ENCODE measurements around the gene CTXND2.

Gene CTXND2

DNA sequence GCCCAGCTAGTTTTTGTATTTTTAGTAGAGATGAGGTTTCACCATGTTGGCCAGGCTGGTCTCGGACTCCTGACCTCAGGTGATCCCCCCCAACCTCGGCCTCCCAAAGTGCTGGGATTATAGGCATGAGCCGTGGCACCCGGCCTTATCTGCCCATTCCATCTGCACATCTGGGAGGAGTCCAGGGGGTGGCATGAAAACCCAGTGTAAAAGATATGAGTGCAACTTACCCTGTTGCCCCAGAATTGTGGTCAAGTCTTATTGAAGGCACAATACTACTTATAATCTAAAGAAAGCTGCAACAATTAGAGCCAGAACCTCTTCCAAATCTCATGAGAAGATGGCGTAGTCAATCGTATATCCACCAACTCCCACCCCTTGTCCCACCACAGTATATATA, 18.4 kb downstream of the CTXND2 start:
- Histone ChIP-seq H3K27me3 (no peaks in the 10 kb centered on the region), H3K36me3 (no peaks in the 10 kb centered on the region), H3K9me3 (peaks cover under 1% of the 10 kb centered on the region), H3K4me3 (ENCODE audit: low read depth, low read length) (no peak overlapping the region), H3K4me1 (no peaks in the 10 kb centered on the region)
- DNase-seq: no peak
- no peak for TF ChIP-seq CTCF (IDR thresholded peaks at IDR 0.05; ENCODE audit: low read depth, low read length)

DNA sequence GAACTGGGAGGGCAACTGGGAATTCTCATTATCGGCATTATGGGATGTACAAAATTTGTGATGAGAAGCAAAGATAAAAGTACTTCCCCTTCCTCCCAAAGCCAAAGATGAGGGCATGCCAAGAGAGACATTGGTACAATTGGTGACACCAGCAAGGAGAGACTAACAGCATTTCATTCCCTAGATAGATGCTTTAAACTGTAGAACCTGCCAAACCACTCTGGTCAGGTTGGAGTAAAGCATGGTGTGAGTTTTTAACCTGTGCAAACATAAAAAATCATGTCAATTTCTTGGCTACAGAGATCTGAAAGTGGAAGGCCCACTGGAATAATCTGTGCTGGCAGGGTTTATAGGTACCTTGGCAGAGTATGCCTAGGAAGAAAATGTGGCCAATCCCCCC, 19.4 kb downstream of the CTXND2 start:
- H3K36me3 ChIP-seq: no peaks in the 10 kb centered on the region
- H3K4me1 ChIP-seq: no peaks in the 10 kb centered on the region
- TF ChIP-seq CTCF (IDR thresholded peaks at IDR 0.05; ENCODE audit: low read depth, low read length): no peak
- DNase-seq: no peak
- no peaks in the 10 kb centered on the region for H3K27me3 ChIP-seq
- no peaks in the 10 kb centered on the region; the same call in 1 of the 2 replicates for H3K9me3 ChIP-seq
- no peak overlapping the region for H3K4me3 ChIP-seq (ENCODE audit: low read depth, low read length)

DNA sequence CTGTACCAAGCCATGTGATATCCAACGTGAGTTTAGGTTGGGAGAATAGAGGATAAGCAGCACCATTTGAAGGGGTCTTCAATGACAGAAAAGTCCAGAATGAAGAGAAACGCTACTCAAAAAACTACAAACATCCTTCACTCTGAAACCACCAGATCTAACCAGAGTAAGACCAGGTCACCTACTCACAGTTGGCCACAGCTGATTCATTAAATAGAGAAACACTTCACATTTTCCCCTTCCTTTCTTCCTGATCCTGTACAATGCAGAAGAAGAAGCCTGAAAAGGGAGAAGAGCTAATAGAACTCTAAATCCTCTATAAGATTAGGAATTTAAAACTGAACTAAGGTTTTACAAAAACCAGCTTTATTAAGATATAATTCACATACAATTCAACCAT, 19.9 kb downstream of the CTXND2 start:
- Histone ChIP-seq H3K36me3 (no peaks in the 10 kb centered on the region), H3K4me1 (no peaks in the 10 kb centered on the region), H3K9me3 (no peaks in the 10 kb centered on the region; the same call in 1 of the 2 replicates), H3K27me3 (no peaks in the 10 kb centered on the region), H3K4me3 (ENCODE audit: low read depth, low read length) (no peak overlapping the region)
- no peak for TF ChIP-seq CTCF (IDR thresholded peaks at IDR 0.05; ENCODE audit: low read depth, low read length)
- DNase-seq: no peak

DNA sequence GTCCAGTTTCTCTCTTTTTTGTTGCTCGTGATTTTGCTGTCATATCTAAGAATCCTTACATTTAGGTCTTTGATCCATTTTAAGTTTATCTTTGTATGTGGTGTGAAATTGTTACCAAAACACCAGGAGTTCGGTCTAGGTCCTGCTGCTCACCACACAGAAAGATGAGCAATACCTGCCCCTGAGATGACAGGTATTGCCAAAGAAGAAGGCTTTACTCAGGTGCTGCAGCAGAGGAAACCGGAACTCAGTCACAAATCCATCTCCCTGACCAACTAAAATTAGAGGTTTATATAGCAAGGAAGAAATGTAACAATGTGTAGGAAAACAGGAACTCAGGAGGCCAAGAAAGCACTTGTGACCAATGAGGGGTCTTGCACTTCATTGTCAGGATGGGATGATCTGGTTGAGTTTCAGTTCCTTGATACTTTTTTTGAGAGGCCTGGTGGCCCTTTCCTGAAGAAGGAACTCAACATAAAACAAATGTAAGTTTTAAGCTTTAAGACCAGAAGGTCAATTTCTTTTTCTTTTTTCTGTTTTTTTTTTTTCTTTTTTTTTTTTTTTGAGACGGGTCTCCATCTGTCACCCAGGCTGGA, 22.7 kb downstream of the CTXND2 start:
- Histone ChIP-seq H3K4me1 (no peaks in the 10 kb centered on the region), H3K36me3 (no peaks in the 10 kb centered on the region), H3K27me3 (no peaks in the 10 kb centered on the region), H3K4me3 (ENCODE audit: low read depth, low read length) (no peak overlapping the region), H3K9me3 (no peaks in the 10 kb centered on the region; the same call in 1 of the 2 replicates)
- TF ChIP-seq CTCF (IDR thresholded peaks at IDR 0.05; ENCODE audit: low read depth, low read length): no peak
- no peak for DNase-seq

- Histone ChIP-seq H3K4me3 (ENCODE audit: low read depth, low read length) (no peak overlapping the region), H3K4me1 (no peaks in the 10 kb centered on the region), H3K36me3 (no peaks in the 10 kb centered on the region), H3K27me3 (no peaks in the 10 kb centered on the region), H3K9me3 (no peaks in the 10 kb centered on the region; the same call in 1 of the 2 replicates)
- TF ChIP-seq CTCF (IDR thresholded peaks at IDR 0.05; ENCODE audit: low read depth, low read length): no peak
- no peak for DNase-seq
These were observed 25.7 kb downstream of the CTXND2 start for GRCh38 chr1:150912623-150913022.

DNA sequence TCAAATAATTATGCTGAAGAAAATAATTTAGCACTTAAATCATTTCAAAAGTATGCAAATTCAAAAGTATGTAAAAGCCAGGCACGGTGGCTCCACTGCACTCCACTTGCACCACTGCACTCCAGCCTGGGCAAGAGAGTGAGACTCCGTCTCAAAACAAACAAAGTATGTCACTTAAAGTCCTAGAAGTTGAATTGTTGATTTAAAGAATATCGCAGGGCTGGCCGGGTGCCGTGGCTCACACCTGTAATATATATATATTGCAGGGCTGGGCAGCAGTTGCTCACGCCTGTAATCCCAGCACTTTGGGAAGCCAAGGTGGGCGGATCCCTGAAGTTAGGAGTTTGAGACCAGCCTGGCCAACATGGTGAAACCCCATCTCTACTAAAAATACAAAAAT, 30.5 kb downstream of the CTXND2 start:
- H3K4me3 ChIP-seq (ENCODE audit: low read depth, low read length): no peak overlapping the region
- DNase-seq: no peak
- H3K27me3 ChIP-seq: no peaks in the 10 kb centered on the region
- no peak for TF ChIP-seq CTCF (IDR thresholded peaks at IDR 0.05; ENCODE audit: low read depth, low read length)
- H3K9me3 ChIP-seq: no peaks in the 10 kb centered on the region
- no peaks in the 10 kb centered on the region for H3K4me1 ChIP-seq
- no peaks in the 10 kb centered on the region for H3K36me3 ChIP-seq
